Measurements from ENCODE around the gene DNAH11.
"Not testable (repeated sequence)": the region's sequence is repeated elsewhere in the genome, so short reads cannot be mapped to it uniquely, and the experiment has no call there.

Gene DNAH11

DNA sequence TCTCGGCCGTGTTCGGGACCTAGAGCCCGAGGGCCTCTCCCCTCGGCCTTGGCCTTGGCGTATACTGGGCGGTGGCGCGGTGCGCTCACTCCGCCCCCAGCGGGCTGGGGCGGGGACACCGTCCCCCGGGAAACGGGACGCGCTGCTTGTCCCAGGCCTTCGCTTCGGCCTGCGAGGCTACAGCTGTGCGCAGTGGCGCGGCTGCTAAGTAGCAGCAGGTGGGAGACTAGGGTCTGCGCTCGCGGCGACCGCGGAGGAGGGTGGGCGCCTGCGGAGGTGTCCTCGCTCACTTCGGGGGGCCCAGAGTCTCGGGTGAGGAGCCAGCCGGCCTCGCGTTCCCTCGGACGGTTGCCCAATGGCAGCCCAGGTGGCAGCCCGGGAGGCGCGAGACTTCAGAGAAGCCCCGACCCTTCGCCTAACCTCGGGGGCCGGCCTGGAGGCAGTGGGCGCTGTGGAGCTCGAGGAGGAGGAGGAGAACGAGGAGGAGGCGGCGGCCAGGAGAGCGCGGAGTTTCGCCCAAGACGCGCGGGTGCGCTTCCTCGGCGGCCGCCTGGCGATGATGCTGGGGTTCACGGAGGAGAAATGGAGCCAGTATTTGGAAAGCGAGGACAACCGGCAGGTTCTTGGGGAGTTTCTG is at the start of gene DNAH11:
Gene DNAH11 (plus strand): TSS at position 149 of the 637 bp plus-strand sequence. CDS start 207 bp downstream, at position 356.
- no peak for DNase-seq

DNA sequence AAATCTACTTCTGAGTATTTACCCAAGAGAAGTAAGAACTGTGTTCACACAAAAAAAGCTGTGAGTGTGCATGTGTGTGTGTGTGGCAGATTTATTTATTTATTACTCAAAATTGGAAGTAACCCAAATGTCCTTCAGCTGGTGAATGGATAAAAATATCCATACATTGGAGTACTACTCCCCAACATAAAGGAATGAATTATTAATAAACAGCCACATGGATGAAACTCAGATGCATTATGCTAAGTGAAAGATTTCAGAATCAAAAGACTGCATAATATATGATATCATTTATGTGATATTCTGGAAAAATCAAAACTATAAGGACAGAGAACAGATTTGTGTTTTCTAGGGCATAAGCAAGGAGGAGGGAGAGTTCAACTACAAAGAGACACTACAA is 47.1 kb upstream of the DNAH11 start:
- no peak for DNase-seq

- no peak for DNase-seq
These were observed 45.8 kb upstream of the DNAH11 start for GRCh38 chr7:21497072-21497471.

DNA sequence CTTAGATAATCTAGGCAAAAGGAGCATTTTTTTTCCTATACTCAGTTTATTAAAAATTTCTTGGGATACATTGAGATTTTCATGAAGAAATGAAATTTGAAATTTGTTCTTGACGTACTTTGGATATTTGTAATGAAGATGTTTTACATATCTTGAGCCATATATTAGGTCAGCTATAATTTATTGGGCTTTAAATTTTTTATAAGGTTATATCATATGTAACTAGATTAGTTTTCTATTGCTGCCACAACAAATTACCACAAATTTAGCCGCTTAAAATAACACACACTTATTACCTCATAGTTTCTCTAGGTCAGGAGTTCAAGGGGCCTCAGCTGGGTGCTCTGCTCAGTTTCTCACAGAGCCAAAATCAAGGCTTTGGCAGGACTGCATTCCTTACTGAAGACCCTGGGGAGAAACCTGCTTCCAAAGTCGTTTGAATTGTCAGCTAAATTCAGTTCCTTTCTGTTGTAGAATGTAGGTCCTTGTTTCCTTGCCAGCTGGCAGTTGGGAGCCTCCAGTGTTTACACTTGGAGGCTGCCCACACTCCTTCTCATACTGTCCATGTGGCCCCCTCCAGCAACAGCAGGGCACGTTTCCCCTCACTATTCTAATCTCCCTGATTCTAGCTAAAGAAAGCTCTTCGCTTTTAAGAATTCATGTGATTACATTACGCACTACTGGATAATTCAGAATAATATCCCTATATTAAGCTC is 42.6 kb upstream of the DNAH11 start:
- DNase-seq, result no peak

- no peak for DNase-seq
These were observed 38.8 kb upstream of the DNAH11 start for GRCh38 chr7:21504021-21504420.

DNA sequence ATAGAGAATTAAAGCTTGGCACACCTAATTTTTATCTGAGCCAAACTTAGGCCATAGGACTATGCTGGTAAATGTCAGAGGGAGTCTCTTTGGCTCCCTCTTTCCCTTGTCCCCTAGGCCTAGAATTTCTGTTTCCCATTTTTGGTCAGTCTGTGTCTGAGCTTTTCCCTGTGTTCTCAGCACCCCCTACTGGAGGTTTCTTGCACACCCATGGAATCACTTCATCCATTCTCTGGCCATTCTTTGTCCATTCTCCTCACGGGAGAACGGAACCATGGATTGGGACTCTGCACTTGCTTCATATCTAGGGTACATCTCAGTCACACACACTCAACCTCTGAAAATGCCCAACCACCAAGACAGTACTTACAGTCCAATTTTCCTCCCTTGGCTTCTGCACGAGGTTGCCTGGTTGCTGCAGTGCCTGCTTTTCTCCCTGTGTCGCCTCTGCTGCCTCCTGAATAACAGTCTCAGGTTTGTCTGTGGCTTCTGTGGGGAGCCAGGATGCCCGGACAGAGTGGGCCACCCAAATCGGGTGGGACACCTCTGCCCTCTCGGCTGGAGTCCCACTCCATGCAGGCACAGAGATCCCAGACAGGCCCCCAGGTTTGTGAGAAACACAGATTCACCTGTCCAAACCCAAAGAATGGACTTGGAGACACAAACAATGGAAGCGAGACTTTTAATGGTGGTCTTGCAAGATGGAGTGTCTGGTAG is 35.1 kb upstream of the DNAH11 start:
- DNase-seq, result peak; percentile 34

DNA sequence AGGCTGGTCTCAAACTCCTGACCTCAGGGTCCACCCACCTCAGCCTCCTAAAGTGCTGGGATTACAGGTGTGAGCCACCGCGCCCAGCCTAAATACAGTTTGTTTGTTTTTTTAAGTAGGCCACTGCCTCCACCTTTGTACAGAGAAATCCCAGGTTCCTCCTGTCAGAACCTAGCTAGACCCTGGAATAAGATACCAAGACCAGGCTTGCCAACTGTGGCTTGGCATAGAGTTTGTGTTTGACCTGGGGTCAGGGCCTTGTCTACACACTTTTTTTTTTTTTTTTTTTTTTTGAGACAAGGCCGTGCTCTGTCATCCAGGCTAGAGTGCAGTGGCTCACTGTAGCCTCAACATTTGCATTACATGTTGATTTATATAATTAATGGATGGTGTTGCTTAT is 34.3 kb upstream of the DNAH11 start:
- DNase-seq, result no peak

DNA sequence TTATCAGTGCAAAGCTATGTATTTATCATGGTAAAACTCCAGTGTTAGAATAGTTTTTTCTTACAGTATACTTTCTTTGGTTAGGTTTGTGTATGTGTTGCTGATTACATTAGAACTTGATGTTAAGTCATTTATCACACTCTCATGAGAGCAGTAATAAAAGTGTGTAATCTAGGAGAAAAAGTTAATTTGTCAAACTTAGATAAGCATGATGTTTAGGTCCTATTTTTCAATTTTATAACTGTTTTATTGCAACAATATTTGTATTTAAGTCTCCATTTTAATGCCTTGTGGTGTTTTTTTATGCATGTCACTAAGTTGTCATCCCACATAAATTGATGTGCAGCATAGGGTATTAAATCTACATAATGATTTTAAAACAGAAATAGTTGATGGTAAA is 28.8 kb upstream of the DNAH11 start:
- DNase-seq, result no peak

- DNase-seq, result no peak
These were observed 18.2 kb upstream of the DNAH11 start for GRCh38 chr7:21524680-21525079.

DNA sequence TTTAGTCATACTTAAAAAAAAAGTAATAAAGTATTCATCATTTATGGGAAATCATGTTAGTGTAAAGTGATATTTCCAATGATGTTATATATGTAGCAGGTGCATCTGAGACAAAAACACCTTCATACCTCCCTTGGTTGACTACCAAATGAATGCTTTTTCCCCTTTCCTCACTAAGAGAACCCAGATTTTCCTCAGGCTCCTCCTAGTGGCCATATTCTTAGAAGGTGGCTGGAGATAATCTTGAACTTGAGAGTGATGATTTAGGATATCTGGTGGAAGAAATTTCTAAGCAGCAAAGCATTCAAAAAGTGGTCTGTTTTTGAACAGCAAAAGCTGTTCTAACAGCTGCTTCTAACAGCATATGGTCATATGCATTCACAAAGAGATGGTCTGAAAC is 16.8 kb upstream of the DNAH11 start:
- DNase-seq, result peak; percentile 7

DNA sequence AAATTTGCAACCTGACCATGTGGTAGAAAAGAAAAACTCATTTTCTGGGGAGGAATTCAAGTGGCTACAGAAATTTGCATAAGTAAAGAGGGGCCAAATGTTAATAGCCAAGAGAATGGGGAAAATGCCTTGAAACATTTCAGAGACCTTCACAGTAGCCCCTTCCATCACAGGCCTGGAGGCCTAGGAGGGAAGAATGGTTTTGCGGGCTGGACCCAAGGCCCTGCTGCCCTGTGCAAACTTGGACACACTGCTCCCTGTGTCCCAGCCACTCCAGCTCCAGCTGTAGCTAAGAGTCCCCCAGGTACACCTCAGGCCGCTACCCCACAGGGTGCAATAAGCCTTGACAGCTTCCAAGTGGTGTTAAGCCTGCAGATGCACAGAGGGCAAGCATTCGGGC is 16.4 kb upstream of the DNAH11 start:
- DNase-seq, result no peak

GRCh38 chr7:21532485-21532884 is 10.4 kb upstream of the DNAH11 start:
- DNase-seq, result not testable (repeated sequence)

- not testable (repeated sequence) for DNase-seq
These were observed 9.2 kb upstream of the DNAH11 start for GRCh38 chr7:21533646-21534045.

GRCh38 chr7:21536445-21537118 is 6.3 kb upstream of the DNAH11 start:
- DNase-seq, result not testable (repeated sequence)

DNA sequence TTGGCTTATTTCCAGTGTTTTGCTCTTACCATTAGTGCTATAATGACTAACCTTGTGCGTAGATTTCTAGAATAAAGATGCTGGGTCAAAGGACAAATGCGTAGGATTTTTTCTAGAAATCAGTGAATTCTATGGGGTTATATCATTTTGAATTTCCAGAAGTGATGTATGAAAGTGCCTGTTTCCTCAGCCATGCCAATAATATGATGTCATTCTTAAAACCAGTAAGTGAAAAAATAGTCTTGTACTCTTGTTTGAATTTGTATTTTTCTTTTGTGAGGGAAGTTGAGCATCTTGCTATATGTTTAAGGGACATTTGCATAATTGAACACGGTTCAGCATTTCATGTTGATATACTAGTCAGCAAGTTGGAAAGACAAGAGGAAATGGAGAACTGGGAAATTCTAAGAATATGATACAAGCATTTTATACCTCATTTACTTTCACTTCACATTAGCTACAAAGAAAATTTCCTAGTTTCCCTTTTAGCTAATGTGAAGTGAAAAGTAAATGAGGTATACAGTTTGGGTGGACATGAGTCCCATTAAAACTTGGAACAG is 3.8 kb upstream of the DNAH11 start:
- DNase-seq, result no peak

GRCh38 chr7:21543528-21544302 is 876 bp downstream of the DNAH11 start:
- no peak for DNase-seq

GRCh38 chr7:21544303-21544656 is 1.4 kb downstream of the DNAH11 start:
- no peak for DNase-seq

GRCh38 chr7:21544715-21545114 is 1.9 kb downstream of the DNAH11 start:
- DNase-seq, result no peak

- DNase-seq, result no peak
These were observed 4.7 kb downstream of the DNAH11 start for GRCh38 chr7:21547501-21547900.

DNA sequence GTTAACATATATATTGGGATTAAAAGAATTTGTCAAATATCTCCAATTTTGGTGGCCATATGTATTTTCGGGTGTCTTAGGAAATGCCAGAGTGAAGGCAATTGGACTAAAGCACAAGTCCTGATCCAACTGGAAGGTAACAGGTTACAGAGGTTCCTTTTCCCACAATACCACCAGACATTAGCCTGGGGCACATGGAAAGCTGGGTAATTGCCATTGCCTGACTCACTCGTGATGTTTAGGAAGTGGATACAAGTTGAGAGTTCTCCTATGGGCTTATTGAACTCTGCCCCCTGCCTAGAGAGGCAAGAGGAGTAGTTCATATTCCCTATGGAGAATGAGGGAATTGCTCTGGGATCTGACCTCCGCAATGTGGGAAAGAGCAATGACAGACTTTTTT is 5.7 kb downstream of the DNAH11 start:
- DNase-seq, result no peak

GRCh38 chr7:21550076-21550475 is 7.2 kb downstream of the DNAH11 start:
- no peak for DNase-seq

- DNase-seq, result no peak
These were observed 8.1 kb downstream of the DNAH11 start for GRCh38 chr7:21550821-21551531.

Data from CD4-positive, alpha-beta T cell treated with Interleukin-6 for 4 hours (primary cell).